Hepatocyte (in vitro differentiated cells): ENCODE results near the gene UBXN7. TPM values are rescaled to one million over a fixed set of nuclear protein-coding genes. Genes with fewer than 3 reads are reported as not detected.

ENCODE experiments used
- DNase-seq: peaks from one replicate; pipeline ENCODE4 v3.0.0-alpha.2; 2016; ENCODE audit warnings: low spot score
- H2AFZ ChIP-seq: fragments of 200-600 bp; sonication (generic); 2 replicates; pipeline ENCODE4 v1.6.0; 2016; ENCODE audit warnings: antibody characterized with exemption, mild to moderate bottlenecking
- H3K27ac ChIP-seq: fragments of 200-600 bp; sonication (generic); 2 replicates; pipeline ENCODE4 v1.5.1; 2016; ENCODE audit warnings: mild to moderate bottlenecking
- H3K27me3 ChIP-seq: fragments of 200-600 bp; sonication (generic); 2 replicates; pipeline ENCODE4 v1.6.1; 2016
- H3K36me3 ChIP-seq: fragments of 200-600 bp; sonication (generic); replicated peaks from 2 replicates; pipeline ENCODE4 v1.5.1; 2016; ENCODE audit warnings: low read depth; ENCODE audit not compliant: insufficient read depth
- H3K4me1 ChIP-seq: fragments of 200-600 bp; sonication (generic); 2 replicates; pipeline ENCODE4 v1.5.1; 2016; ENCODE audit warnings: mild to moderate bottlenecking, moderate library complexity; ENCODE audit not compliant: insufficient read depth
- H3K4me2 ChIP-seq: fragments of 200-600 bp; sonication (generic); 2 replicates; pipeline ENCODE4 v1.6.0; 2016
- H3K4me3 ChIP-seq: fragments of 200-600 bp; sonication (generic); 2 replicates; pipeline ENCODE4 v1.5.1; 2016; ENCODE audit warnings: mild to moderate bottlenecking
- H3K79me2 ChIP-seq: fragments of 200-600 bp; sonication (generic); 2 replicates; pipeline ENCODE4 v1.6.0; 2017; ENCODE audit warnings: mild to moderate bottlenecking
- H3K9me2 ChIP-seq: fragments of 200-600 bp; sonication (generic); replicated peaks from 2 replicates; pipeline ENCODE4 v1.6.0; 2017; ENCODE audit warnings: mild to moderate bottlenecking; ENCODE audit not compliant: insufficient read depth
- H3K9me3 ChIP-seq: fragments of 200-600 bp; sonication (generic); 2 replicates; pipeline ENCODE4 v1.5.1; 2016; ENCODE audit warnings: low read depth, mild to moderate bottlenecking
- H4K20me1 ChIP-seq: fragments of 200-600 bp; sonication (generic); 2 replicates; pipeline ENCODE4 v1.6.0; 2016; ENCODE audit warnings: mild to moderate bottlenecking; ENCODE audit not compliant: insufficient read depth, poor library complexity, severe bottlenecking
- CTCF ChIP-seq: fragments of 200-600 bp; sonication (generic); IDR thresholded peaks from 2 replicates; pipeline ENCODE4 v1.5.1; 2016; ENCODE audit warnings: antibody characterized with exemption, mild to moderate bottlenecking; ENCODE audit not compliant: poor library complexity
- EZH2 ChIP-seq: fragments of 200-600 bp; sonication (generic); IDR thresholded peaks from 2 replicates; pipeline ENCODE4 v1.6.1; 2016; ENCODE audit warnings: antibody characterized with exemption, mild to moderate bottlenecking, borderline replicate concordance
- EZH2phosphoT487 ChIP-seq: fragments of 200-600 bp; sonication (generic); IDR thresholded peaks from one replicate; pipeline ENCODE4 v1.6.1; 2018; ENCODE audit warnings: antibody characterized with exemption, mild to moderate bottlenecking, low read depth, moderate library complexity; ENCODE audit not compliant: unreplicated experiment, severe bottlenecking
- WGBS: methylation state at CpG from one replicate; pipeline ENCODE4 v1.1.6; 2016; ENCODE audit warnings: low lambda C conversion rate; ENCODE audit errors: missing lambda C conversion rate; 5-methylcytosine and 5-hydroxymethylcytosine counted together
- polyA plus RNA-seq: library from polyadenylated mRNA; unstranded; fragments of >200 nt; fragmentation: Nextera tagmentation; extraction: Ambion mirVana; gene quantifications from 2 replicates; pipeline ENCODE4 v1.2.1, GENCODE V29; 2016
- total RNA-seq: library from RNA; depleted of rRNA; stranded (reverse); fragments of >200 nt; gene quantifications from 2 replicates; pipeline ENCODE4 v1.2.3, GENCODE V29; 2014

UBXN7 gene
- total and polyA plus RNA-seq, 2 experiments from 2014 or later: 18.6 to 32.4 TPM

- H4K20me1 ChIP-seq: peaks cover 89% of the 10 kb centered on the region
- TF ChIP-seq EZH2 (no peak), EZH2phosphoT487 (no peak), CTCF (no peak)
- H3K9me3 ChIP-seq: no peaks in the 10 kb centered on the region
- no peak overlapping the region for H3K4me2 ChIP-seq
- H3K27ac ChIP-seq: no peak overlapping the region
- no peaks in the 10 kb centered on the region for H3K4me1 ChIP-seq
- peaks cover 100% of the 10 kb centered on the region for H3K79me2 ChIP-seq
- no peak for DNase-seq
- H2AFZ ChIP-seq: no peak overlapping the region
- H3K9me2 ChIP-seq: no peaks in the 10 kb centered on the region
- no peaks in the 10 kb centered on the region for H3K36me3 ChIP-seq
- 98% methylated on average over 6 of the region's 6 CpGs for WGBS
- H3K27me3 ChIP-seq: no peaks in the 10 kb centered on the region
- no peak overlapping the region for H3K4me3 ChIP-seq
Observed at GRCh38 chr3:196418601-196419000, 13.6 kb downstream of the UBXN7 start.

GRCh38 chr3:196414469-196414868 is 17.8 kb downstream of the UBXN7 start:
- 77% methylated on average over 3 of the region's 3 CpGs for WGBS
- Histone ChIP-seq H3K27ac (no peak overlapping the region), H3K27me3 (no peaks in the 10 kb centered on the region), H3K4me1 (no peaks in the 10 kb centered on the region), H2AFZ (no peak overlapping the region), H3K36me3 (no peaks in the 10 kb centered on the region), H3K4me2 (no peak overlapping the region), H3K9me2 (no peaks in the 10 kb centered on the region), H3K9me3 (no peaks in the 10 kb centered on the region), H4K20me1 (peaks cover 65% of the 10 kb centered on the region), H3K4me3 (no peak overlapping the region), H3K79me2 (peaks cover 100% of the 10 kb centered on the region)
- no peak for DNase-seq
- TF ChIP-seq CTCF (no peak), EZH2 (no peak), EZH2phosphoT487 (no peak)

GRCh38 chr3:196412704-196413103 is 19.5 kb downstream of the UBXN7 start:
- no peak overlapping the region for H3K27ac ChIP-seq
- no peak overlapping the region for H3K4me2 ChIP-seq
- no peak for DNase-seq
- H3K9me2 ChIP-seq: no peaks in the 10 kb centered on the region
- H3K27me3 ChIP-seq: no peaks in the 10 kb centered on the region
- peaks cover 55% of the 10 kb centered on the region for H4K20me1 ChIP-seq
- H3K79me2 ChIP-seq: peaks cover 100% of the 10 kb centered on the region
- H3K4me3 ChIP-seq: no peak overlapping the region
- TF ChIP-seq EZH2phosphoT487: no peak
- no peak for TF ChIP-seq EZH2
- no peak for TF ChIP-seq CTCF
- WGBS: 91% methylated on average over 5 of the region's 5 CpGs
- no peaks in the 10 kb centered on the region for H3K4me1 ChIP-seq
- no peak overlapping the region for H2AFZ ChIP-seq
- H3K36me3 ChIP-seq: no peaks in the 10 kb centered on the region
- H3K9me3 ChIP-seq: no peaks in the 10 kb centered on the region

- WGBS: 96% methylated on average over 1 of the region's 1 CpG
- peaks cover 97% of the 10 kb centered on the region for H3K79me2 ChIP-seq
- no peaks in the 10 kb centered on the region for H3K9me2 ChIP-seq
- H3K36me3 ChIP-seq: no peaks in the 10 kb centered on the region
- no peaks in the 10 kb centered on the region for H3K27me3 ChIP-seq
- H3K4me2 ChIP-seq: no peak overlapping the region
- no peak for DNase-seq
- no peaks in the 10 kb centered on the region for H3K4me1 ChIP-seq
- H2AFZ ChIP-seq: no peak overlapping the region
- no peak overlapping the region for H3K4me3 ChIP-seq
- H3K9me3 ChIP-seq: no peaks in the 10 kb centered on the region
- peaks cover 29% of the 10 kb centered on the region for H4K20me1 ChIP-seq
- no peak overlapping the region for H3K27ac ChIP-seq
- TF ChIP-seq CTCF (no peak), EZH2phosphoT487 (no peak), EZH2 (no peak)
Observed at GRCh38 chr3:196409409-196409808, 22.8 kb downstream of the UBXN7 start.
